Psoas muscle (tissue), 8 donors: ENCODE measurements around the gene MYO9A. TPM values are rescaled to one million over a fixed set of nuclear protein-coding genes. Genes with fewer than 3 reads are reported as not detected.

Source experiments
- ATAC-seq, 4 donors: fragments of 200-7000 bp; cut with Tn5 transposase; one replicate each; pipeline ENCODE4 v1.9.1; 2020; ENCODE audit warnings: moderate library complexity in 3 of 4, mild to moderate bottlenecking in 2 of 4
- DNase-seq, 2 donors: peaks; one replicate each; pipeline ENCODE4 v3.0.0-alpha.2; 2020
- H3K27ac ChIP-seq: fragments of 200-600 bp; one replicate; pipeline ENCODE4 v1.8.0; 2022
- H3K27me3 ChIP-seq, 3 donors: fragments of 200-600 bp in 1 of 3; one replicate each; pipeline versions ENCODE4 v1.6.1 to v1.8.0; 2013 to 2022; ENCODE audit warnings: low read length in 2 of 3, mild to moderate bottlenecking in 2 of 3, moderate library complexity in 1 of 3; ENCODE audit not compliant: insufficient read depth in 3 of 3
- H3K36me3 ChIP-seq, 2 donors: fragments of 200-600 bp in 1 of 2; one replicate each; pipeline versions ENCODE4 v1.6.1 to v1.8.0; 2013 to 2022; ENCODE audit warnings: low read depth in 1 of 2, mild to moderate bottlenecking in 1 of 2, moderate library complexity in 1 of 2; ENCODE audit not compliant: insufficient read depth in 1 of 2
- H3K4me1 ChIP-seq: fragments of 200-600 bp; one replicate; pipeline ENCODE4 v1.8.0; 2022
- H3K4me3 ChIP-seq: fragments of 200-600 bp; one replicate; pipeline ENCODE4 v1.8.0; 2022; ENCODE audit warnings: mild to moderate bottlenecking
- H3K9me3 ChIP-seq: fragments of 200-600 bp; one replicate; pipeline ENCODE4 v1.8.0; 2022
- WGBS, 3 donors: extraction: QIAGEN DNeasy Blood & Tissue Kit; methylation state at CpG; one replicate each; pipeline versions ENCODE4 v1.1.6 to v1.1.7; 2013; 5-methylcytosine and 5-hydroxymethylcytosine counted together
- intact Hi-C, 2 donors: fragments of 100-400 bp; cut with DNase I; formaldehyde crosslinking; loops; one replicate each; pipeline versions ENCODE4 v1.11.0 to v1.14.2; 2022
- polyA plus RNA-seq, 3 donors: library from polyadenylated mRNA; stranded (reverse); fragments of 200-250 nt; gene quantifications; one replicate each; pipeline ENCODE4 v1.2.3, GENCODE V29; 2013
- total RNA-seq, 4 donors: library from RNA; stranded (reverse); fragmentation: NEBNext Ultra II Directional in 2 of 4; extraction: Animal tissue kit (Norgen Biotek cat#: 25700) in 2 of 4; gene quantifications; one replicate each; pipeline versions ENCODE4 v1.2.1 to v1.2.4, GENCODE V29; 2021 to 2023
- TF ChIP-seq, protein P1 (sequence below): fragments of 200-600 bp; IDR thresholded peaks from one replicate; pipeline ENCODE4 v1.8.0; 2022; ENCODE audit warnings: antibody characterized with exemption
- donor health status: healthy with polysubstance abuse.
- donor health status: DM: no; HTN: no; CAD: no; lungs with moderate emphysema.
- donor health status: Bipolar disorder and iron deficiency.
- donor health status: healthy.
- donor health status: DM: yes; HTN: yes; CAD: no.
- donor health status: DM: no; HTN: no; CAD: no.
- donor health status: DM: no; HTN: no; CAD: no.
- donor health status: DM: yes; HTN: yes; CAD: no.

MYO9A gene
- total and polyA plus RNA-seq, 7 donors, result 3.4 to 28.4 (median 23.0) TPM

DNA sequence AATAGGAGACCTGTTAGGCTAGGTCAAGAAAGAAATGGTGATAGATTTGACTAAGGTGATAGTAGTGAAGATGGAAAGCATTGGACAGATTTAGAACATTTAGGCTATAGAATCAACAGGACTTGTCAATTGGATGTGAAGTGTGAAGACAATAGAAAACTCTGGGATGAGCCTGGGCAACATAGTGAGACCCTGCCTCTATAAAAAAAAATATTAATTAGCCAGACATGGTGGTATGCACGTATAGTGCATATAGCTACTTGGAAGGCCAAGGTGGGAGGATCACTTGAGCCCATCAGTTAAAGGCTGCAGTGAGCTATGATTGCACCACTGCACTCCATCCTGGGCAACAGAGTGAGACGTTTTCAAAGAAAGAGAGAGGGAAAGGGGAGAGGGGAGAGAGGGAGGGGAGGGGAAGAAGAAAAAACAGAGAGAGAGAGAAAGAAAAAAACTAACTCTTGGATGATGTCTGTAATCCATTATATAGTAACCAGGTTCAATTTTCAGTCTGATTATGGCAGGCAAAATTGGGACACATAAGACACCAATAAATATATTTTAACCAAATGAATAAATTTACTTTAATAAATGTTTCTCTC lies 9.9 kb upstream of the MYO9A start:
- Histone ChIP-seq H3K27ac (no peak overlapping the region), H3K36me3 (peaks cover 0 to 3% of the 10 kb centered on the region in 2 donors), H3K4me3 (no peak overlapping the region), H3K9me3 (no peaks in the 10 kb centered on the region), H3K27me3 (no peaks in the 10 kb centered on the region), H3K4me1 (no peaks in the 10 kb centered on the region)
- TF ChIP-seq, protein P1, sequence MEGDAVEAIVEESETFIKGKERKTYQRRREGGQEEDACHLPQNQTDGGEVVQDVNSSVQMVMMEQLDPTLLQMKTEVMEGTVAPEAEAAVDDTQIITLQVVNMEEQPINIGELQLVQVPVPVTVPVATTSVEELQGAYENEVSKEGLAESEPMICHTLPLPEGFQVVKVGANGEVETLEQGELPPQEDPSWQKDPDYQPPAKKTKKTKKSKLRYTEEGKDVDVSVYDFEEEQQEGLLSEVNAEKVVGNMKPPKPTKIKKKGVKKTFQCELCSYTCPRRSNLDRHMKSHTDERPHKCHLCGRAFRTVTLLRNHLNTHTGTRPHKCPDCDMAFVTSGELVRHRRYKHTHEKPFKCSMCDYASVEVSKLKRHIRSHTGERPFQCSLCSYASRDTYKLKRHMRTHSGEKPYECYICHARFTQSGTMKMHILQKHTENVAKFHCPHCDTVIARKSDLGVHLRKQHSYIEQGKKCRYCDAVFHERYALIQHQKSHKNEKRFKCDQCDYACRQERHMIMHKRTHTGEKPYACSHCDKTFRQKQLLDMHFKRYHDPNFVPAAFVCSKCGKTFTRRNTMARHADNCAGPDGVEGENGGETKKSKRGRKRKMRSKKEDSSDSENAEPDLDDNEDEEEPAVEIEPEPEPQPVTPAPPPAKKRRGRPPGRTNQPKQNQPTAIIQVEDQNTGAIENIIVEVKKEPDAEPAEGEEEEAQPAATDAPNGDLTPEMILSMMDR, result no peak
- 56 to 63% (median 63%) methylated on average over 2 of the region's 2 CpGs for WGBS, 3 donors
- DNase-seq (no peak), ATAC-seq (no peak)
- intact Hi-C loops, result no loop called here

DNA sequence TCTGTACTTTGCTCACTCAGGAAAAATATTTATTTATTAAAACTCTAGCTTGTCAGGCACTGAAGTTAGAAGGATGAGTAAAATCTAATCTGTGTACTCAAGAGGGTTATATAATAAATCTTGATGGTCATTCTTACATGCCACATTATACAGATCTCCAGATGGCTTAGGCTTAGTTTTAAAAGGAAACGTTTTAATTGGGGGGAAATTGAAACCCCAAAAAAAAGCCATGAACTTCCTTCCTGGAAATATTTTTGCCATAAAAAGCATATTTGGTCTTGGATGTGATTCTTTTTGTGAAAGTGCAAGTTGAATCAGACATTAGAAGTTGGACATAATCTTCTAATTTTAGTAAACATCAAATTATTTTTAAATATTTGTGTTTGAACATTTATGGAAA lies 6.3 kb upstream of the MYO9A start:
- Histone ChIP-seq H3K27ac (no peak overlapping the region), H3K27me3 (no peaks in the 10 kb centered on the region), H3K4me3 (no peak overlapping the region), H3K4me1 (no peaks in the 10 kb centered on the region), H3K9me3 (no peaks in the 10 kb centered on the region), H3K36me3 (peaks cover 0 to 3% of the 10 kb centered on the region in 2 donors)
- ATAC-seq (no peak), DNase-seq (no peak)
- intact Hi-C loops, result no loop called here
- TF ChIP-seq, protein P1, result no peak
- 4 to 11% (median 5%) methylated on average over 1 of the region's 1 CpG for WGBS, 3 donors

DNA sequence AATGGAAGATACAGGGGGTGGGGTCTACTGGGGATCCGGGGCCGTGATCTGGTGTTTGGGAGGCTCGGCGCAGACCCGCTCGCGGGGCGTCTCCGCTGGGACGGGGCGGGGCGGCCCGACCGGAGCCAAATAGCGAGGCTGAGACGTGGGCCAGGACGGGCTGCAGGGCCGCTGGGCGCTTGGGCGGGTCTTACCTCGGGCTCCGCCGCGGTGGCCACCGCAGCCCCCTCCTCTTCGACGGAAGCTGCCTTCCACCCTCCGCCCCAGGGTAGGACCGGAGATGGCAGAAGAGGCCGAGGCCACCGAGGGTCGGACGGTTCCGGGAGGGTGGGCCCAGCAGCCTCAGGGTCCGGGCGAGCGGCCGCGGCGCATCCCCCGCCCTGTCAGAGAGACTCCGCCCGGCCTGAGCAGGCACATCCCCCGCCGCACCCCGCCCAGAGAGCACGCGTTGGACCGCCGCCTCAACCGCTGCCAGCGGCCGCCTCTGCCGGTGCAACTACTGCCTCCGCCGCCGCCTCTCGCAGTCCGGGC lies 399 bp downstream of the MYO9A start:
- Histone ChIP-seq H3K27me3 (no peaks in the 10 kb centered on the region), H3K4me1 (peaks cover 41% of the 10 kb centered on the region), H3K36me3 (no peaks in the 10 kb centered on the region), H3K9me3 (no peaks in the 10 kb centered on the region), H3K27ac (peak overlapping the region; percentile 95), H3K4me3 (peak overlapping the region; percentile 87)
- intact Hi-C loops, result loop anchor here in 1 of 2 donors (5.0 kb wide), 1 partner anchor 155 kb away; the partner anchor contains the start of gene PARP6
- WGBS, 3 donors, result 1% methylated on average over 19 to 59 of the region's 59 CpGs
- DNase-seq (peak; percentile 86 to 89), ATAC-seq (peak; percentile 75 to 83 (median 82))
- TF ChIP-seq, protein P1, result no peak

DNA sequence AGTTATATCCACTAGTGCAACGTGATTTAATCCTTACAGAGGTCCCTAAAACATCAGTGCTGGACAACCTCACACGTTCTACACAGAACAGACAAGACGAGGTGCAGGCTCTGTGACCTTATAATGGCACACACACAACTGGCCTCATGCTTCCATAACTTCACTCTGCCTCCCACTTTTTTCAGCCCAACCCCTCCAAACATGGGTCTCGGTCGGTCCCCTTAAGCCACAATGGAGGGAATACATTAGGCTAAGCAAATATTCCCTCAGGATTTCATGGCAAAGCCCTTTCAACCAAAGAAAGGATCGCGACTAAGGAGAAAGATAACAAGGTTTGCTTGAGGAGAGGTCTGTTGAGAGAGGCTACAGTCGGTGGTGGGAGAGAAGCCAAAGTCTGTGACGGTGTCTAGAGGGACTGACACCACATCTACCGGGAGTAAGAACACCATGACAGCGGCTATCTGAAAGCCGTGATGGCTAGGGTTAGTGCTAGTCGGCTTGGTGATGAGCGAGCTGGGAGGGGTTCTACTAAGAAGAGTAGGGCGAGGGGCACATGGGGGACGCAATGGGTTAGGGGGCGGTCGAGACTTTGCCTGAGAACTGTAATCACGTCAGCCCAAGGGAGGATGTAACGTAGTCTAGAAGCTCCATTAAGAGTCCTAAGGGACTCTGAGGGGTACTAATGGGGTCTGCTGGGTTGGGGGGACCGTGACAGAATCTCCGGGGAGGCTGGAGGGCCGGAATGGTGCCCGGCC lies 1.0 kb downstream of the MYO9A start:
- H3K27me3 ChIP-seq, result no peaks in the 10 kb centered on the region
- peaks cover 47% of the 10 kb centered on the region for H3K4me1 ChIP-seq
- peak overlapping the region; percentile 95 for H3K27ac ChIP-seq
- peak; percentile 11 to 52 (median 34) for ATAC-seq
- no peaks in the 10 kb centered on the region for H3K9me3 ChIP-seq
- no peaks in the 10 kb centered on the region for H3K36me3 ChIP-seq
- WGBS, 3 donors, result 0 to 1% (median 0%) methylated on average over 24 of the region's 24 CpGs
- peak; percentile 25 to 59 for DNase-seq
- intact Hi-C loops, result loop anchor here in 1 of 2 donors (5.0 kb wide), 1 partner anchor 155 kb away; the partner anchor contains the start of gene PARP6
- TF ChIP-seq, protein P1, result no peak
- peak overlapping the region; percentile 87 for H3K4me3 ChIP-seq
